Neural cell (in vitro differentiated cells): ENCODE data around the gene SLIT3. TPM values are rescaled to one million over a fixed set of nuclear protein-coding genes. Genes with fewer than 3 reads are reported as not detected.

ENCODE experiments used
- H2AFZ ChIP-seq: fragments of 200-600, 300-800 bp; sonication (generic), shearing (Covaris generic); 2 replicates; pipeline ENCODE4 v1.6.0; 2014; ENCODE audit warnings: low read depth, mild to moderate bottlenecking, antibody characterized with exemption, low read length, moderate library complexity
- H3F3A ChIP-seq: fragments of 200-600 bp; shearing (Covaris generic); 2 replicates; pipeline ENCODE4 v1.6.1; 2016; ENCODE audit warnings: mild to moderate bottlenecking, moderate library complexity, mixed read lengths, antibody characterized with exemption, low read length; ENCODE audit not compliant: insufficient read depth, poor library complexity, severe bottlenecking
- H3K27ac ChIP-seq: fragments of 200-600, 300-800 bp; sonication (generic), shearing (Covaris generic); 2 replicates; pipeline ENCODE4 v1.5.1; 2014; ENCODE audit warnings: mild to moderate bottlenecking, low read length, moderate library complexity
- H3K27me3 ChIP-seq: fragments of 300-800, 200-600 bp; sonication (generic), shearing (Covaris generic); 2 replicates; pipeline ENCODE4 v1.6.0; 2014; ENCODE audit warnings: mild to moderate bottlenecking, low read depth, low read length, moderate library complexity; ENCODE audit not compliant: insufficient read depth
- H3K36me3 ChIP-seq: fragments of 300-800, 200-600 bp; sonication (generic), shearing (Covaris generic); 2 replicates; pipeline ENCODE4 v1.5.1; 2014; ENCODE audit warnings: mild to moderate bottlenecking, antibody characterized with exemption, low read length, moderate library complexity; ENCODE audit not compliant: insufficient read depth
- H3K4me2 ChIP-seq: fragments of 300-800, 200-600 bp; sonication (generic), shearing (Covaris generic); 2 replicates; pipeline ENCODE4 v1.6.0; 2014; ENCODE audit warnings: mild to moderate bottlenecking, low read length
- H3K4me3 ChIP-seq: fragments of 300-800, 200-600 bp; sonication (generic), shearing (Covaris generic); 2 replicates; pipeline ENCODE4 v1.5.1; 2014; ENCODE audit warnings: mild to moderate bottlenecking, low read length, moderate library complexity
- H3K79me2 ChIP-seq: fragments of 200-600 bp; shearing (Covaris generic); replicated peaks from 2 replicates; pipeline ENCODE4 v1.6.0; 2014; ENCODE audit warnings: mild to moderate bottlenecking, low read length, moderate library complexity; ENCODE audit not compliant: insufficient read depth
- H3K9ac ChIP-seq: fragments of 300-800, 200-600 bp; sonication (generic), shearing (Covaris generic); 2 replicates; pipeline ENCODE4 v1.6.1; 2016; ENCODE audit warnings: mild to moderate bottlenecking, low read length, mixed read lengths
- H3K9me2 ChIP-seq: fragments of 200-600 bp; shearing (Covaris generic); 2 replicates; pipeline ENCODE4 v1.6.1; 2016; ENCODE audit warnings: mild to moderate bottlenecking, low read length, mixed read lengths; ENCODE audit not compliant: insufficient read depth
- H3K9me3 ChIP-seq: fragments of 200-600, 300-800 bp; sonication (generic), shearing (Covaris generic); 2 replicates; pipeline ENCODE4 v1.6.1; 2016; ENCODE audit warnings: mild to moderate bottlenecking, mixed run types, low read length, moderate library complexity, mixed read lengths
- H4K20me1 ChIP-seq: fragments of 200-600 bp; shearing (Covaris generic); 2 replicates; pipeline ENCODE4 v1.6.1; 2016; ENCODE audit warnings: mild to moderate bottlenecking, mixed run types; ENCODE audit not compliant: insufficient read depth
- EP300 ChIP-seq: fragments of 450-650 bp; conservative IDR thresholded peaks from 2 replicates; pipeline ENCODE4 v1.6.1; 2014; ENCODE audit warnings: antibody characterized with exemption, mild to moderate bottlenecking, moderate library complexity; ENCODE audit not compliant: poor library complexity, severe bottlenecking
- EZH2 ChIP-seq: fragments of 200-600, 300-800 bp; shearing (Covaris generic), sonication (generic); IDR thresholded peaks from 2 replicates; pipeline ENCODE4 v1.6.1; 2014; ENCODE audit warnings: antibody characterized with exemption, low read length, borderline replicate concordance, mild to moderate bottlenecking; ENCODE audit not compliant: insufficient read depth, poor library complexity, severe bottlenecking
- MXI1 ChIP-seq: fragments of 450-650 bp; conservative IDR thresholded peaks from 2 replicates; pipeline ENCODE4 v1.6.1; 2014; ENCODE audit warnings: antibody characterized with exemption, mild to moderate bottlenecking; ENCODE audit not compliant: poor library complexity, severe bottlenecking
- POLR2AphosphoS5 ChIP-seq: IDR thresholded peaks from 2 replicates; pipeline ENCODE4 v1.6.1; 2012
- RAD21 ChIP-seq: fragments of 450-650 bp; conservative IDR thresholded peaks from 2 replicates; pipeline ENCODE4 v1.6.1; 2014; ENCODE audit warnings: antibody characterized with exemption, mild to moderate bottlenecking, moderate library complexity
- SMC3 ChIP-seq: fragments of 450-650 bp; conservative IDR thresholded peaks from 2 replicates; pipeline ENCODE4 v1.6.1; 2014; ENCODE audit warnings: antibody characterized with exemption, mild to moderate bottlenecking, moderate library complexity; ENCODE audit not compliant: poor library complexity
- TAF1 ChIP-seq: IDR thresholded peaks from 2 replicates; pipeline ENCODE4 v1.6.1; 2012; ENCODE audit warnings: low read depth
- polyA plus RNA-seq: library from polyadenylated mRNA; depleted of rRNA; stranded (reverse); fragments of >200 nt; gene quantifications from 2 replicates; pipeline ENCODE4 v1.2.3, GENCODE V29; 2014
- TF ChIP-seq, protein P1 (sequence below): fragments of 450-650 bp; IDR thresholded peaks from 2 replicates; pipeline ENCODE4 v1.5.1; 2014; ENCODE audit warnings: antibody characterized with exemption, mild to moderate bottlenecking, moderate library complexity; ENCODE audit not compliant: poor library complexity, severe bottlenecking
- TF ChIP-seq, protein P2 (sequence below): IDR thresholded peaks from 2 replicates; pipeline ENCODE4 v1.6.1; 2012; ENCODE audit warnings: borderline replicate concordance

The SLIT3 gene
- polyA plus RNA-seq, 1 donor from 2014 or later = 1.2 TPM

DNA sequence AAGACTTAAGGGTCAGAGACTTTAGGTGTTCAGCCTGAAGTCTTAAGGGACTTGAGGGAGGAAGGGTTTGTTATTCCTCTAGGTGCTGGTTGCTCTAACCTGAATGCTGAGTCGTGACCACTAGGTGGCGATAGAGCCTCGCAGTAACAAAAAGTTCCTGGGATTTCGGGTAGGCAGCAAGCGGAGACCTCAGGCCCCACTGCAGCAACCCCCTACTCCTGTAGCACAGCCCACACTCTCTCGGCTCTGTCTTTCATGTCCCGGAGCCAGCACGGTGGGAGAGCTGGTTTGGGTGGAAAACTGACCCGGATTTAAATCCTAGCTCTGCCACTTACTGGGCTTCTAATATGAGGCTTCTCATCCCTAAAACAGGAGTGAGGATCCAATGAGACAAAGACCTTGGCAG is 621.4 kb downstream of the SLIT3 start:
- H3K27ac ChIP-seq = no peak overlapping the region
- H3K27me3 ChIP-seq = no peaks in the 10 kb centered on the region
- H4K20me1 ChIP-seq = no peaks in the 10 kb centered on the region
- TF ChIP-seq, protein P1, sequence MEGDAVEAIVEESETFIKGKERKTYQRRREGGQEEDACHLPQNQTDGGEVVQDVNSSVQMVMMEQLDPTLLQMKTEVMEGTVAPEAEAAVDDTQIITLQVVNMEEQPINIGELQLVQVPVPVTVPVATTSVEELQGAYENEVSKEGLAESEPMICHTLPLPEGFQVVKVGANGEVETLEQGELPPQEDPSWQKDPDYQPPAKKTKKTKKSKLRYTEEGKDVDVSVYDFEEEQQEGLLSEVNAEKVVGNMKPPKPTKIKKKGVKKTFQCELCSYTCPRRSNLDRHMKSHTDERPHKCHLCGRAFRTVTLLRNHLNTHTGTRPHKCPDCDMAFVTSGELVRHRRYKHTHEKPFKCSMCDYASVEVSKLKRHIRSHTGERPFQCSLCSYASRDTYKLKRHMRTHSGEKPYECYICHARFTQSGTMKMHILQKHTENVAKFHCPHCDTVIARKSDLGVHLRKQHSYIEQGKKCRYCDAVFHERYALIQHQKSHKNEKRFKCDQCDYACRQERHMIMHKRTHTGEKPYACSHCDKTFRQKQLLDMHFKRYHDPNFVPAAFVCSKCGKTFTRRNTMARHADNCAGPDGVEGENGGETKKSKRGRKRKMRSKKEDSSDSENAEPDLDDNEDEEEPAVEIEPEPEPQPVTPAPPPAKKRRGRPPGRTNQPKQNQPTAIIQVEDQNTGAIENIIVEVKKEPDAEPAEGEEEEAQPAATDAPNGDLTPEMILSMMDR = peak; percentile 92
- peak; percentile 94 for TF ChIP-seq RAD21
- no peak for TF ChIP-seq TAF1
- no peak for TF ChIP-seq MXI1
- peak; percentile 94 for TF ChIP-seq SMC3
- H3K36me3 ChIP-seq = no peaks in the 10 kb centered on the region
- no peaks in the 10 kb centered on the region for H3K79me2 ChIP-seq
- no peak overlapping the region for H3K4me3 ChIP-seq
- H3K9me2 ChIP-seq = no peaks in the 10 kb centered on the region
- no peaks in the 10 kb centered on the region for H3K9me3 ChIP-seq
- no peak overlapping the region for H3K4me2 ChIP-seq
- H3F3A ChIP-seq = no peaks in the 10 kb centered on the region
- no peak overlapping the region for H2AFZ ChIP-seq
- no peak overlapping the region for H3K9ac ChIP-seq

DNA sequence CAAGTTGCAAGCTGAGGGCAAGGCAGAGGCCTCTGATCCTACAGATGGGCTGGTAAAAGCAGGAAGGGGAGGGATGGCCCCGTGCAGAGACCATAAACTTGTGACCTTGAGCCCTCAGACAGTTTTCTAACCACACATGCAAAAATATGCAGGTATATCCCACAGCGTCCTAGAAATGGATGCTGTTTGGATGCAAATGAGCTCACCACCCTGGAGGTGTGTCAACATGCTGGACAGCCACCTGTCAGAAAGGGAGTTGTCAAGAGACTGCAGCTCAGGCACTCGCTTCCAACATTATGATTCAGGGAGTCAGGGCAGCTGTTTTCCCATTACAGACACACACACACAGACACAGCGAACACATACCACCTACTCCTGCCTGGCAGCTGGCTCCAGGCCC is 624.4 kb downstream of the SLIT3 start:
- no peaks in the 10 kb centered on the region for H3K27me3 ChIP-seq
- no peaks in the 10 kb centered on the region for H3K79me2 ChIP-seq
- no peak overlapping the region for H3K4me2 ChIP-seq
- H3K27ac ChIP-seq = no peak overlapping the region
- no peak for TF ChIP-seq RAD21
- TF ChIP-seq EP300 = no peak
- no peak for TF ChIP-seq POLR2AphosphoS5
- no peak for TF ChIP-seq SMC3
- TF ChIP-seq, protein P1 = no peak
- TF ChIP-seq TAF1 = no peak
- no peak for TF ChIP-seq EZH2
- no peak for TF ChIP-seq MXI1
- TF ChIP-seq, protein P2, sequence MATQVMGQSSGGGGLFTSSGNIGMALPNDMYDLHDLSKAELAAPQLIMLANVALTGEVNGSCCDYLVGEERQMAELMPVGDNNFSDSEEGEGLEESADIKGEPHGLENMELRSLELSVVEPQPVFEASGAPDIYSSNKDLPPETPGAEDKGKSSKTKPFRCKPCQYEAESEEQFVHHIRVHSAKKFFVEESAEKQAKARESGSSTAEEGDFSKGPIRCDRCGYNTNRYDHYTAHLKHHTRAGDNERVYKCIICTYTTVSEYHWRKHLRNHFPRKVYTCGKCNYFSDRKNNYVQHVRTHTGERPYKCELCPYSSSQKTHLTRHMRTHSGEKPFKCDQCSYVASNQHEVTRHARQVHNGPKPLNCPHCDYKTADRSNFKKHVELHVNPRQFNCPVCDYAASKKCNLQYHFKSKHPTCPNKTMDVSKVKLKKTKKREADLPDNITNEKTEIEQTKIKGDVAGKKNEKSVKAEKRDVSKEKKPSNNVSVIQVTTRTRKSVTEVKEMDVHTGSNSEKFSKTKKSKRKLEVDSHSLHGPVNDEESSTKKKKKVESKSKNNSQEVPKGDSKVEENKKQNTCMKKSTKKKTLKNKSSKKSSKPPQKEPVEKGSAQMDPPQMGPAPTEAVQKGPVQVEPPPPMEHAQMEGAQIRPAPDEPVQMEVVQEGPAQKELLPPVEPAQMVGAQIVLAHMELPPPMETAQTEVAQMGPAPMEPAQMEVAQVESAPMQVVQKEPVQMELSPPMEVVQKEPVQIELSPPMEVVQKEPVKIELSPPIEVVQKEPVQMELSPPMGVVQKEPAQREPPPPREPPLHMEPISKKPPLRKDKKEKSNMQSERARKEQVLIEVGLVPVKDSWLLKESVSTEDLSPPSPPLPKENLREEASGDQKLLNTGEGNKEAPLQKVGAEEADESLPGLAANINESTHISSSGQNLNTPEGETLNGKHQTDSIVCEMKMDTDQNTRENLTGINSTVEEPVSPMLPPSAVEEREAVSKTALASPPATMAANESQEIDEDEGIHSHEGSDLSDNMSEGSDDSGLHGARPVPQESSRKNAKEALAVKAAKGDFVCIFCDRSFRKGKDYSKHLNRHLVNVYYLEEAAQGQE = no peak
- H3K4me3 ChIP-seq = no peak overlapping the region
- H3K9me3 ChIP-seq = no peaks in the 10 kb centered on the region
- no peaks in the 10 kb centered on the region for H4K20me1 ChIP-seq
- no peak overlapping the region for H2AFZ ChIP-seq
- no peaks in the 10 kb centered on the region for H3K9me2 ChIP-seq
- H3K9ac ChIP-seq = no peak overlapping the region
- no peaks in the 10 kb centered on the region for H3F3A ChIP-seq
- H3K36me3 ChIP-seq = no peaks in the 10 kb centered on the region
